Diencephalon (tissue), 1 donor: ENCODE data around the gene KRT73. TPM values are rescaled to one million over a fixed set of nuclear protein-coding genes. Genes with fewer than 3 reads are reported as not detected.

Source experiments
- total RNA-seq: library from RNA; depleted of rRNA; stranded (reverse); fragments of >200 nt; gene quantifications from one replicate; pipeline ENCODE4 v1.2.3, GENCODE V29; 2014

KRT73 gene
- not detected for total RNA-seq

DNA sequence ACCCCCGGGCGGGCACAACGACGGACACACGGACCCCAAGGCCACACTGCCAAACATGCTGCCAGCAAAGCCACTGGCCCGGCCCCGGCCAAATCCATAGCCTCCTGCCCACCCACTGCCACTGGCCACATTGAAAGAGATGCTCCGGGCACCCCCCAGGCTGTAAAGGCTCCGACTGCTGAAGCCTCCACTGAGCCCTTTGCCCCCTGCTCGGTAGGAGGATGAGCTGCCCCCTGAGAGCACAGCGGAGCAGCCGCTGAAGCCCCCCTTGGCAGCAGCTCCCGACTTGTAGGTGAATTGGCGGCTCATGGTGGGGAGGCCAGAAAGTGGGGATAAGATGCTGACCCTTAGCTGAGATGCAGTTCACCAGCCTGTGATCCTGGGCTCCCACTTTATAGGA, at the start of gene KRT73:
TSS of gene KRT73 (minus strand) at position 344 of the 400 bp plus-strand sequence. CDS start at position 309, 35 bp downstream.

DNA sequence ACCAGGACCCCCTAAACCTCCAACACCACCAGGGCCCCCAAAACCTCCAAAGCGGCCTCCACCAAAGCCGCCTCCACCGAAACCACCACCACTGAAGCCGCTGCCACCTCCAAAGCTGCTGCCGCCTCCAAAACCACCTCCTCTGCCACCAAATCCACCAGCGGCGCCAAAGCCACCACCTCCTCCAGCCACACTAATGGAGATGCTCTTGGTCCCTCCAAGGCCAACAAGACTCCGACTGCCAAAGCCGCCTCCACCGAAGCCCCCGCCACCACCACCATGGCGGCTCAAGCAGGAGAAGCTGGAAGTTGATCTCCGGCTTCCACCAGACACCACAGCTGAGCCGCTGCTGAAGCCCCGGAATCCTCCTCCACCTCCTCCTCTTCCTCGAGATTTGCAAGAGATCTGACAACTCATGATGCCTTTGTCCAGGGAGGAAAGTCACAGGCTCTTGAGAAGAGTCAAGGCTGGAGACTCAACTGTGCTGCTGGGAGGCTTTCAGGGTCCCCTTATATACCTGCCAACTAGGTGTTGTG, 33.4 kb upstream of the KRT73 start, which contains the start of gene KRT2:
TSS of gene KRT2 (minus strand) at position 486 of the 536 bp plus-strand sequence. CDS start at position 417, 69 bp downstream.

DNA sequence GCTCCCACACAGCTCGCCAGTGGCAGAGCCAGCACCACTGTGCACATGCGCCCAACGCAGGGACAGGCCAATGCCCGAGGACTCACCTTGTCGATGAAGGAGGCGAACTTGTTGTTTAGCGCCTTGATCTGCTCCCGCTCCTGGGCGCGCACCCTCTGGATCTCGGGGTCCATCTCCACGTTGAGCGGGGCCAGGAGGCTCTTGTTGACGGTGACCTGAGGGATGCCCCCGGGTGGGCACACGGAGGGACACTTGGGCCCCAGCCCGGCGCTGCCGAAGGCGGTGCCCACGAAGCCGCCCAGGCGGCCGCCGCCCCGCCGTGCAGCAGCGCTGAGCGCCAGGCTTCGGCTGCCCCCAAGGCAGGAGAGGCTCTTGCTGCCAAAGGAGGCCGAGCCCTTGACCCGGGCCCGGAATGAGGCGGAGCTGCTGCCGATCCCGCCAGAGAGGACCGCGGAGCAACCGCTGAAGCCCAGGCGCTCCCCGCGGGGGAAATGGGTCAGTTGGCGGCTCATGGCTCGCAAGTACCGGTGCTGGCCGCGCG, 17.3 kb downstream of the KRT73 start, which contains the start of gene KRT72:
TSS of gene KRT72 (minus strand) at position 523 of the 541 bp plus-strand sequence. CDS start at position 512, 11 bp downstream.

DNA sequence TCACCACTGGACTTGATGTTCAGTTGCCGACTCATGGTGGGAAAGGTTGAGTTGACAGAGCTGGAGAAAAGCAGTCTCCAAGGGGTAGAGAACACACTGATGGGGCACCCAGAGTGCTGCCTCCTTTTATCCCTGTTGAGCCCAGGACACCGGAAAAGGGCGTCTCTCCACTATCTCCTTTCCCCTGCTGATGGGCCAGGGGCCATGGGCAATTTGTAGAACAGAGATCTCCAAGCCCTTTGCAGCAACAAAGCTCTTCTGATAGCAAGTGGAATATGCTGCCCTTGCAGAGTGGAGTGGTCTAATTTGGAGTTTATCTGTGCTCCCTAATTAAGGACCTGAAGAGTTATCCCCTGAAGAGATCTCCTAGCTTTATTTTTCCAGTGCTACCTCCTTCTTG, 44.6 kb downstream of the KRT73 start, which contains the start of gene KRT74:
TSS of gene KRT74 (minus strand) at position 101 of the 400 bp plus-strand sequence. CDS start at position 35, 66 bp downstream.

Other genes starting within 250 kb of the KRT73 start
- not detected for gene KRT84, start 232.9 kb downstream of the KRT73 start, total RNA-seq
- gene KRT82, start 212.2 kb downstream of the KRT73 start, total RNA-seq, result not detected
- gene KRT75, start 184.2 kb downstream of the KRT73 start, total RNA-seq, result not detected
- not detected for gene KRT6B, start 166.4 kb downstream of the KRT73 start, total RNA-seq
- gene KRT6C, start 144.8 kb downstream of the KRT73 start, total RNA-seq, result not detected
- gene KRT6A, start 125.3 kb downstream of the KRT73 start, total RNA-seq, result not detected
- 0.46 TPM for gene KRT5, start 98.2 kb downstream of the KRT73 start, total RNA-seq
- not detected for gene KRT71, start 65.4 kb downstream of the KRT73 start, total RNA-seq
- gene KRT74, start 44.7 kb downstream of the KRT73 start, total RNA-seq, result not detected
- 0.23 TPM for gene KRT72, start 17.1 kb downstream of the KRT73 start, total RNA-seq
- not detected for gene KRT2, start 33.7 kb upstream of the KRT73 start, total RNA-seq
- gene KRT1, start 61.8 kb upstream of the KRT73 start, total RNA-seq, result 0.46 TPM
- not detected for gene KRT77, start 85.0 kb upstream of the KRT73 start, total RNA-seq
- gene KRT76, start 158.8 kb upstream of the KRT73 start, total RNA-seq, result not detected
- 0.23 TPM for gene KRT3, start 177.6 kb upstream of the KRT73 start, total RNA-seq
- not detected for gene KRT4, start 195.6 kb upstream of the KRT73 start, total RNA-seq
- gene KRT79, start 215.8 kb upstream of the KRT73 start, total RNA-seq, result not detected
- gene KRT78, start 230.4 kb upstream of the KRT73 start, total RNA-seq, result not detected